ENCODE results near the gene ARID4A. TPM values are rescaled to one million over a fixed set of nuclear protein-coding genes. Genes with fewer than 3 reads are reported as not detected.

ARID4A gene
- total RNA-seq, 4 donors from 2014 or later, result 12.6 to 33.7 (median 18.5) TPM

GRCh38 chr14:58301416-58301815 lies 3.1 kb downstream of the ARID4A start:
- ATAC-seq (ENCODE audit: low FRiP score), result no peak
- TF ChIP-seq CTCF (IDR thresholded peaks at IDR 0.05), result no peak
- DNase-seq (ENCODE audit: low spot score), result no peak

- no peak for ATAC-seq (ENCODE audit: low FRiP score)
- no peak for DNase-seq (ENCODE audit: low spot score)
- no peak for TF ChIP-seq CTCF (IDR thresholded peaks at IDR 0.05)
Observed at GRCh38 chr14:58305730-58306129, 7.4 kb downstream of the ARID4A start.

- TF ChIP-seq CTCF (IDR thresholded peaks at IDR 0.05), result no peak
- DNase-seq (ENCODE audit: low spot score), result no peak
- ATAC-seq (ENCODE audit: low FRiP score), result no peak
Observed at GRCh38 chr14:58307597-58308316, 9.4 kb downstream of the ARID4A start.

- ATAC-seq (ENCODE audit: low FRiP score), result no peak
- TF ChIP-seq CTCF (IDR thresholded peaks at IDR 0.05), result no peak
Observed at GRCh38 chr14:58309086-58309485, 10.7 kb downstream of the ARID4A start.

GRCh38 chr14:58313699-58314098 lies 15.3 kb downstream of the ARID4A start:
- no peak for DNase-seq (ENCODE audit: low spot score)
- ATAC-seq (ENCODE audit: low FRiP score), result no peak
- TF ChIP-seq CTCF (IDR thresholded peaks at IDR 0.05), result no peak

More at GRCh38 chr14:58309086-58309485, 10.7 kb downstream of the ARID4A start:
- DNase-seq (ENCODE audit: low spot score), result no peak

GRCh38 chr14:58315606-58316005 lies 17.3 kb downstream of the ARID4A start:
- ATAC-seq (ENCODE audit: low FRiP score), result no peak
- TF ChIP-seq CTCF (IDR thresholded peaks at IDR 0.05), result no peak
- DNase-seq (ENCODE audit: low spot score), result no peak

GRCh38 chr14:58327019-58327418 lies 28.7 kb downstream of the ARID4A start:
- TF ChIP-seq CTCF (IDR thresholded peaks at IDR 0.05), result no peak
- DNase-seq (ENCODE audit: low spot score) (no peak), ATAC-seq (ENCODE audit: low FRiP score) (no peak)

Data from omental fat pad (tissue), 4 donors.